Glutamatergic neuron (in vitro differentiated cells): ENCODE results near the gene PPFIA1. TPM values are rescaled to one million over a fixed set of nuclear protein-coding genes. Genes with fewer than 3 reads are reported as not detected.
A peak's percentile ranks its signal among the peaks of the same experiment; 100 is the strongest.

Source experiments
- DNase-seq: peaks from one replicate; pipeline ENCODE4 v3.0.0; 2022
- H3K27ac Mint-ChIP-seq: one replicate; pipeline ENCODE4 v1.8.0; 2020; ENCODE audit warnings: mild to moderate bottlenecking, mixed read lengths, inconsistent platforms; ENCODE audit not compliant: unreplicated experiment
- H3K27me3 Mint-ChIP-seq: one replicate; pipeline ENCODE4 v1.8.0; 2020; ENCODE audit warnings: mild to moderate bottlenecking, moderate library complexity, mixed read lengths, inconsistent platforms; ENCODE audit not compliant: unreplicated experiment
- H3K36me3 Mint-ChIP-seq: one replicate; pipeline ENCODE4 v1.8.0; 2020; ENCODE audit warnings: mild to moderate bottlenecking, mixed read lengths, inconsistent platforms; ENCODE audit not compliant: unreplicated experiment
- H3K4me1 Mint-ChIP-seq: one replicate; pipeline ENCODE4 v1.8.0; 2020; ENCODE audit warnings: mild to moderate bottlenecking, low read depth, mixed read lengths, inconsistent platforms; ENCODE audit not compliant: unreplicated experiment
- H3K4me3 Mint-ChIP-seq: one replicate; pipeline ENCODE4 v1.8.0; 2020; ENCODE audit warnings: mild to moderate bottlenecking, mixed read lengths, inconsistent platforms; ENCODE audit not compliant: unreplicated experiment
- H3K9me3 Mint-ChIP-seq: one replicate; pipeline ENCODE4 v1.8.0; 2020; ENCODE audit warnings: mild to moderate bottlenecking, moderate library complexity, mixed read lengths, inconsistent platforms; ENCODE audit not compliant: unreplicated experiment
- total RNA-seq: library from RNA; stranded (reverse); fragmentation: NEBNext Ultra II Directional; extraction: Animal tissue kit (Norgen Biotek cat#: 25700); gene quantifications from one replicate; pipeline ENCODE4 v1.2.1, GENCODE V29; 2021; ENCODE audit not compliant: unreplicated experiment
- TF ChIP-seq, protein P1 (sequence below): fragments of 200-600 bp; sonication (generic); IDR thresholded peaks from one replicate; pipeline ENCODE4 v1.5.0; 2021; ENCODE audit not compliant: partially characterized antibody, unreplicated experiment

PPFIA1 gene
- total RNA-seq, 1 donor from 2014 or later = 98.6 TPM

GRCh38 chr11:70397983-70398833 lies 127.7 kb downstream of the PPFIA1 start, which contains the start of gene CTTN:
Gene CTTN, plus strand, starts transcription at chr11:70398529. Its CDS starts 8,769 bp downstream, at chr11:70407298.
- H3K4me3 Mint-ChIP-seq = peak within 1 kb of the TSS; percentile 92
- peaks cover 9% of the 10 kb centered on the region for H3K9me3 Mint-ChIP-seq
- peaks cover 16% of the 10 kb centered on the region for H3K4me1 Mint-ChIP-seq
- no peaks in the 10 kb centered on the region for H3K36me3 Mint-ChIP-seq
- TF ChIP-seq, protein P1, sequence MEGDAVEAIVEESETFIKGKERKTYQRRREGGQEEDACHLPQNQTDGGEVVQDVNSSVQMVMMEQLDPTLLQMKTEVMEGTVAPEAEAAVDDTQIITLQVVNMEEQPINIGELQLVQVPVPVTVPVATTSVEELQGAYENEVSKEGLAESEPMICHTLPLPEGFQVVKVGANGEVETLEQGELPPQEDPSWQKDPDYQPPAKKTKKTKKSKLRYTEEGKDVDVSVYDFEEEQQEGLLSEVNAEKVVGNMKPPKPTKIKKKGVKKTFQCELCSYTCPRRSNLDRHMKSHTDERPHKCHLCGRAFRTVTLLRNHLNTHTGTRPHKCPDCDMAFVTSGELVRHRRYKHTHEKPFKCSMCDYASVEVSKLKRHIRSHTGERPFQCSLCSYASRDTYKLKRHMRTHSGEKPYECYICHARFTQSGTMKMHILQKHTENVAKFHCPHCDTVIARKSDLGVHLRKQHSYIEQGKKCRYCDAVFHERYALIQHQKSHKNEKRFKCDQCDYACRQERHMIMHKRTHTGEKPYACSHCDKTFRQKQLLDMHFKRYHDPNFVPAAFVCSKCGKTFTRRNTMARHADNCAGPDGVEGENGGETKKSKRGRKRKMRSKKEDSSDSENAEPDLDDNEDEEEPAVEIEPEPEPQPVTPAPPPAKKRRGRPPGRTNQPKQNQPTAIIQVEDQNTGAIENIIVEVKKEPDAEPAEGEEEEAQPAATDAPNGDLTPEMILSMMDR = no peak
- H3K27ac Mint-ChIP-seq = peak within 1 kb of the TSS; percentile 89
- H3K27me3 Mint-ChIP-seq = peaks cover 5% of the 10 kb centered on the region
- peak; percentile 99 for DNase-seq

DNA sequence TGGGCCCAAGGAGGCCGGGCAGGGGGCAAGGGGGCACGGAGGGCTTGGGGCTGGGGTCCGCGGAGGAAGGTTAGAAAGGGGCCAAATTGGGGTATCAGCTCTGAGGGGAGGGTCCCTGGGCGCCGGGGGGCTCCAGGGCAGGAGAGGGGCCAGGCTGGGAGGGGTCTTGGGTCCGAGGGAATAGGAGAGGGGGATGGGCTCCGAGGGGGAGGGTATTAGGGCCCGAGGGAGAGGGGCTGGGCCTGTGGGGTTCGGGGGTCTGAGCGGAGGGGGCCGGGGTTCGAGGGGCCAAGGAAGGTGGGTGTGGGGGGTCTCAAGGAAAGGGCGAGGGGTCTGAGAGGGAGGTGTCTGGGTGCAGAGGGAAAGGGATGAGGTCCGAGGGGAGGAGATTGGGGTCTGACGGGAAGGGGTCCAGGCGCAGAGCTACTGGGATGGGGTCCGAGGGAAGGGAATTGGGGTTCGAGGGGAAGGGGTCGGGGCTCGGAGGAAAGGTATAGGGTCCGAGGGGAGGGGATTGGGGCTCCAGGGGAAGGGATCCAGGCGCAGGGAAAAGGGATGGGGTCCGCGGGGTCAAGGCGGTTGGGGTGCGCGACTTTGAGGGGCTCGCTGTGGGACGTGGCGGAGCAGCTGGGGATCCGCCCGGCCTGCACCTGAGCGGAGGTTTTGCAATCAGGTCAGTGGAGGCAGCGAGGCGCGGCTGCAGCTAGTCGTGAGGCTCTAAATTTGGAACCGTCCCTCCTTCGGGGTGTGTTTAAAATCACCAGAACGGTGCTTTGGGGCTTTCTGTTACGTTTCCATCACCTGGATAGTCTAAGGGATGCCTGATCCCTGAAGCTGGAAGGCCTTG lies 128.6 kb downstream of the PPFIA1 start:
- peaks cover 9% of the 10 kb centered on the region for H3K9me3 Mint-ChIP-seq
- H3K36me3 Mint-ChIP-seq = no peaks in the 10 kb centered on the region
- DNase-seq = no peak
- peak overlapping the region; percentile 43 for H3K27ac Mint-ChIP-seq
- peak overlapping the region; percentile 86 for H3K4me3 Mint-ChIP-seq
- H3K27me3 Mint-ChIP-seq = peaks cover 5% of the 10 kb centered on the region
- peaks cover 19% of the 10 kb centered on the region for H3K4me1 Mint-ChIP-seq
- TF ChIP-seq, protein P1 = no peak

DNA sequence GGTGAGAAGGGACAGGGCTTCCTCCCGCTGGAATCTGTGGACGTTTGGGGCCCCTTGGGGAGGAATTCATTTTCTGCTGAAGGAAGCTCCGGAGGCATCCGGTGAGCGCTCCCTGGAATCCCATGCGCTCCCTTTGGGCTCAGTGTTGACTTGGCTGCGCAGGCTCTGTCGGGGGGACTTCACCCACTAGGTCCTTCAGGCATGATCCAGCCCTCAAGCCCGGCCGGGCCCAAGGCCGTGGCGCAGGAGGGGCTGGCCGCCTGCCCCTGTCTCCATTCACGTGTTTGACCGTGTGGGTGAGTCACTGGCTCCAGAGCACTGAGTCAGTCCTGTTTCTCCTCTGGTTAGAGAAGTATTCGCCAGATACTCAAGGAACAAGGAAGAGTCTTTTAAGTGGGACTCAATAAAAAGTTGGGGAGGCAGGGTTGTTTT lies 129.2 kb downstream of the PPFIA1 start:
- Mint-ChIP-seq H3K27me3 (peaks cover 5% of the 10 kb centered on the region), H3K4me1 (peaks cover 22% of the 10 kb centered on the region), H3K9me3 (peaks cover 9% of the 10 kb centered on the region), H3K36me3 (no peaks in the 10 kb centered on the region), H3K27ac (peak overlapping the region; percentile 52), H3K4me3 (peak overlapping the region; percentile 86)
- TF ChIP-seq, protein P1 = no peak
- DNase-seq = no peak

GRCh38 chr11:70400643-70401042 lies 130.2 kb downstream of the PPFIA1 start:
- peak overlapping the region; percentile 57 for H3K4me3 Mint-ChIP-seq

More at GRCh38 chr11:70400643-70401042, 130.2 kb downstream of the PPFIA1 start:
- Mint-ChIP-seq H3K4me1 (peaks cover 27% of the 10 kb centered on the region), H3K9me3 (peaks cover 9% of the 10 kb centered on the region), H3K27me3 (peaks cover 3% of the 10 kb centered on the region), H3K36me3 (no peaks in the 10 kb centered on the region), H3K27ac (peak overlapping the region; percentile 33)
- TF ChIP-seq, protein P1 = no peak
- DNase-seq = no peak
